Retinal pigment epithelial cell (primary cell): Measurements from ENCODE around the gene F2R.
A peak's percentile ranks its signal among the peaks of the same experiment; 100 is the strongest.

Experiments
- DNase-seq: peaks from one replicate; pipeline ENCODE4 v3.0.0-alpha.2; 2010; ENCODE audit warnings: low read depth
- H3K4me3 ChIP-seq: 2 replicates; pipeline ENCODE4 v1.5.1; 2011; ENCODE audit warnings: mild to moderate bottlenecking, low read length, control low read depth, moderate library complexity
- CTCF ChIP-seq: conservative IDR thresholded peaks from 2 replicates; pipeline ENCODE4 v1.5.1; 2011; ENCODE audit warnings: low read depth, low read length, control low read depth, inconsistent platforms

Gene F2R

GRCh38 chr5:76684756-76685519, 31.0 kb upstream of the F2R start:
- TF ChIP-seq CTCF: no peak
- no peak overlapping the region for H3K4me3 ChIP-seq
- DNase-seq: no peak

- DNase-seq: no peak
- no peak for TF ChIP-seq CTCF
- no peak overlapping the region for H3K4me3 ChIP-seq
These were observed 30.2 kb upstream of the F2R start for GRCh38 chr5:76685704-76686103.

- no peak for TF ChIP-seq CTCF
- DNase-seq: no peak
- no peak overlapping the region for H3K4me3 ChIP-seq
These were observed 27.7 kb upstream of the F2R start for GRCh38 chr5:76688212-76688611.

GRCh38 chr5:76688836-76689235, 27.1 kb upstream of the F2R start:
- no peak for DNase-seq
- H3K4me3 ChIP-seq: no peak overlapping the region
- TF ChIP-seq CTCF: no peak

- no peak overlapping the region for H3K4me3 ChIP-seq
- DNase-seq: peak; percentile 97
- no peak for TF ChIP-seq CTCF
These were observed 26.4 kb upstream of the F2R start for GRCh38 chr5:76689321-76690036.

GRCh38 chr5:76690037-76690679, 25.8 kb upstream of the F2R start:
- no peak for TF ChIP-seq CTCF
- H3K4me3 ChIP-seq: no peak overlapping the region
- DNase-seq: no peak
